H1 (cell line): ENCODE data around the gene PLPP7. TPM values are rescaled to one million over a fixed set of nuclear protein-coding genes. Genes with fewer than 3 reads are reported as not detected.

ENCODE experiments used
- NRF1 ChIP-seq: IDR thresholded peaks from 2 replicates; pipeline ENCODE4 v1.6.1; 2011; ENCODE audit warnings: mild to moderate bottlenecking, low read depth, low read length, improper control_type of control experiment
- SIX5 ChIP-seq: IDR thresholded peaks from 2 replicates; pipeline ENCODE4 v1.6.1; 2011; ENCODE audit warnings: mild to moderate bottlenecking, low read depth, low read length
- polyA plus RNA-seq, 7 experiments: library from polyadenylated mRNA; depleted of rRNA in 3 of 7; stranded (reverse) in 5 of 7; unstranded in 2 of 7; fragments of >200 nt in 5 of 7; fragments of 200-250 nt in 2 of 7; gene quantifications; 1 replicate in 5 of 7; 2 replicates in 1 of 7; 4 replicates in 1 of 7; pipeline versions ENCODE4 v1.2.1 to v1.2.3, GENCODE V29; 2011 to 2013; ENCODE audit warnings: missing spikeins in 2 of 7, mixed read lengths in 2 of 7
- total RNA-seq: library from RNA; stranded (reverse); fragmentation: NEBNext Ultra II Directional; extraction: Animal tissue kit (Norgen Biotek cat#: 25700); gene quantifications from 2 replicates; pipeline ENCODE4 v1.2.1, GENCODE V29; 2021

PLPP7 gene
- total and polyA plus RNA-seq, 2 of the 8 experiments (the other 6 are each of a cell fraction or from before 2014, with no cell fraction given), result 3.4 to 3.9 TPM

GRCh38 chr9:131259432-131259898 lies 30.1 kb upstream of the PLPP7 start (continued):
- TF ChIP-seq SIX5 (no peak), NRF1 (no peak)
- TF ChIP-seq, all 59 proteins: peak for 0
